HCT116 (cell line): ENCODE data around the gene LIG1. TPM values are rescaled to one million over a fixed set of nuclear protein-coding genes. Genes with fewer than 3 reads are reported as not detected.

ENCODE experiments used
- ATAC-seq: fragments of 200-7000 bp; cut with Tn5 transposase; 2 replicates; pipeline ENCODE4 v1.9.1; 2020; ENCODE audit warnings: mild to moderate bottlenecking, moderate library complexity
- BruUV-seq: library from RNA; stranded (reverse); fragments of 400-500 nt; replicated peaks from 2 replicates; lab custom pipeline; 2021; lab: Mats Ljungman, UMichigan
- CTCF ChIA-PET: fragments of 300-600 bp; sonication (Branson Sonifier 250); formaldehyde crosslinking; loops from one replicate; lab custom pipeline; 2021; ENCODE audit warnings: antibody characterized with exemption; lab: Charles Lee
- POLR2A ChIA-PET: fragments of 300-600, 350-600 bp; sonication (Branson Sonifier 250); formaldehyde crosslinking; loops from one replicate; lab custom pipeline; 2021; ENCODE audit warnings: antibody characterized with exemption; lab: Charles Lee
- RAD21 ChIA-PET, 2 experiments: fragments of 300-600 bp; sonication (Branson Sonifier 250); formaldehyde crosslinking; loops; one replicate each; lab custom pipeline; 2023; ENCODE audit warnings: low total read pairs in 2 of 2; ENCODE audit not compliant: uncharacterized antibody in 2 of 2, unreplicated experiment in 2 of 2, low non-redundant PET in 1 of 2; lab: Charles Lee
- DNase-seq: peaks from one replicate; pipeline ENCODE4 v3.0.0-alpha.2; 2010; ENCODE audit warnings: low read depth, low spot score
- H2AFZ ChIP-seq: fragments of 200-600 bp; shearing (Covaris generic), sonication (generic); 2 replicates; pipeline ENCODE4 v1.6.1; 2017; ENCODE audit warnings: low read depth, mixed run types, mixed read lengths, antibody characterized with exemption, low read length; ENCODE audit not compliant: poor library complexity, severe bottlenecking
- H3K27ac ChIP-seq: 2 replicates; pipeline ENCODE4 v1.5.1; 2012; ENCODE audit warnings: low read depth, low read length
- H3K27me3 ChIP-seq: fragments of 200-600 bp; sonication (generic); 2 replicates; pipeline ENCODE4 v1.6.1; 2016; ENCODE audit warnings: mixed run types, low read length, mixed read lengths; ENCODE audit not compliant: insufficient read depth
- H3K36me3 ChIP-seq, 2 experiments: fragments of 200-500 bp in 1 of 2; fragments of 200-600 bp in 1 of 2; sonication (Bioruptor generic) in 1 of 2; sonication (generic) in 1 of 2; 2 replicates each; pipeline versions ENCODE4 v1.5.1 to v1.6.1; 2014 to 2016; ENCODE audit warnings: low read length in 2 of 2, inconsistent platforms in 1 of 2, mixed read lengths in 1 of 2, mixed run types in 1 of 2; ENCODE audit not compliant: insufficient read depth in 2 of 2, control insufficient read depth in 1 of 2
- H3K4me1 ChIP-seq, 2 experiments: fragments of 200-600 bp in 1 of 2; sonication (generic) in 1 of 2; 2 replicates each; pipeline versions ENCODE4 v1.5.1 to v1.6.1; 2012 to 2017; ENCODE audit warnings: low read length in 2 of 2, inconsistent platforms in 1 of 2, mild to moderate bottlenecking in 1 of 2, mixed read lengths in 1 of 2, mixed run types in 1 of 2, moderate library complexity in 1 of 2; ENCODE audit not compliant: insufficient read depth in 2 of 2, control insufficient read depth in 1 of 2
- H3K4me2 ChIP-seq: fragments of 200-600 bp; sonication (generic); 2 replicates; pipeline ENCODE4 v1.6.1; 2017; ENCODE audit warnings: mixed run types, low read length, mixed read lengths
- H3K4me3 ChIP-seq, 2 experiments: fragments of 200-600 bp in 1 of 2; sonication (generic) in 1 of 2; replicated peaks in 1 of 2; 2 replicates each; pipeline ENCODE4 v1.5.1; 2011 to 2016; ENCODE audit warnings: low read length in 2 of 2, control low read depth in 1 of 2, low read depth in 1 of 2, mild to moderate bottlenecking in 1 of 2, mixed read lengths in 1 of 2, mixed run types in 1 of 2
- H3K79me2 ChIP-seq: fragments of 200-600 bp; sonication (generic); 2 replicates; pipeline ENCODE4 v1.6.1; 2017; ENCODE audit warnings: mild to moderate bottlenecking, mixed run types, low read length, moderate library complexity, mixed read lengths; ENCODE audit not compliant: insufficient read depth
- H3K9ac ChIP-seq: fragments of 200-600 bp; sonication (generic); 2 replicates; pipeline ENCODE4 v1.6.1; 2016; ENCODE audit warnings: low read length, mixed read lengths
- H3K9me2 ChIP-seq: fragments of 200-600 bp; sonication (generic), shearing (Covaris generic); 2 replicates; pipeline ENCODE4 v1.6.1; 2017; ENCODE audit warnings: mixed run types, mild to moderate bottlenecking, moderate library complexity; ENCODE audit not compliant: insufficient read depth
- H3K9me3 ChIP-seq, 2 experiments: fragments of 200-500 bp in 1 of 2; fragments of 200-600 bp in 1 of 2; sonication (Bioruptor generic) in 1 of 2; sonication (generic) in 1 of 2; 2 replicates each; pipeline ENCODE4 v1.6.1; 2014 to 2017; ENCODE audit warnings: low read length in 2 of 2, mixed read lengths in 2 of 2, inconsistent platforms in 1 of 2, low read depth in 1 of 2, mild to moderate bottlenecking in 1 of 2, mixed run types in 1 of 2, moderate library complexity in 1 of 2; ENCODE audit not compliant: control insufficient read depth in 1 of 2, insufficient read depth in 1 of 2
- H4K20me1 ChIP-seq: fragments of 200-600 bp; sonication (generic), shearing (Covaris generic); 2 replicates; pipeline ENCODE4 v1.6.1; 2017; ENCODE audit warnings: mixed run types, mild to moderate bottlenecking, moderate library complexity; ENCODE audit not compliant: insufficient read depth
- CTCF ChIP-seq, 3 experiments: fragments of 200-600 bp in 1 of 3; sonication (generic) in 1 of 3; IDR thresholded peaks in 2 of 3; conservative IDR thresholded peaks in 1 of 3; 2 replicates each; pipeline ENCODE4 v1.5.1; 2012 to 2017; ENCODE audit warnings: low read depth in 2 of 3, low read length in 2 of 3, antibody characterized with exemption in 1 of 3, borderline replicate concordance in 1 of 3, control low read depth in 1 of 3, mild to moderate bottlenecking in 1 of 3, mixed read lengths in 1 of 3, mixed run types in 1 of 3, moderate library complexity in 1 of 3; ENCODE audit not compliant: insufficient read depth in 1 of 3
- RAD21 ChIP-seq: IDR thresholded peaks from 2 replicates; pipeline ENCODE4 v1.6.1; 2012; ENCODE audit warnings: low read depth, mild to moderate bottlenecking
- intact Hi-C: fragments of 100-400 bp; cut with micrococcal nuclease; formaldehyde crosslinking; loops from 2 replicates; pipeline ENCODE4 v1.10.0; 2022
- total RNA-seq: library from RNA; stranded (reverse); gene quantifications from one replicate; pipeline ENCODE4 v1.2.1, GENCODE V29; 2021; ENCODE audit not compliant: unreplicated experiment
- TF ChIP-seq, protein P1 (sequence below): IDR thresholded peaks from 2 replicates; pipeline ENCODE4 v1.6.1; 2012; ENCODE audit warnings: low read depth

LIG1 gene
- total RNA-seq, 1 experiment from 2014 or later = 122 TPM

DNA sequence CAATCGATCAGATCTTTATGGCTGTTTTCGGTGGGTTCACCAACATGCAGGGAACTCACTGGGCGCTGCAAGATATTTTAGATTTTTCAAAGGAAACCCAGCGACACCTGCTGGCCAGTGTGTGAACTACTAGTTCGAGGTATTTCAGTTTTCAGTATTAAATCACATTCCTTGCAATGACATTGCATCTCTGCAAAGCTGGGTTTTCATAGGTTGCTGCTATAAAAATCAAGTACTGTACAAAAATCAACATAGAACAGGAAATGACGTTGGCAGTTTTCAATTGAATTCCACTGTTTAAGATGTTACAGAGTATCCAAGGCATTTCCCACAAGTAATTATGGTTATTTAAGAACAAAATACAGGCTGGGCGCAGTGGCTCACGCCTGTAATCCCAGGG is 17.6 kb downstream of the LIG1 start:
- H3K27me3 ChIP-seq = no peaks in the 10 kb centered on the region
- ATAC-seq (peak; percentile 50), DNase-seq (peak; percentile 18)
- no peaks in the 10 kb centered on the region for H3K9me3 ChIP-seq
- no peaks in the 10 kb centered on the region for H4K20me1 ChIP-seq
- no peak overlapping the region for H2AFZ ChIP-seq
- CTCF ChIA-PET = interaction anchor here (0.7 to 1.8 kb wide), 8 partner anchors 13 to 189 kb away, joined by 3 to 8 read pairs (median 4); no protein-coding TSS in a partner anchor
- no peak overlapping the region for H3K27ac ChIP-seq
- no peaks in the 10 kb centered on the region for H3K9me2 ChIP-seq
- H3K36me3 ChIP-seq = peaks cover 15 to 19% of the 10 kb centered on the region in 2 experiments; a peak in 2 of 4 replicates
- RAD21 ChIA-PET = interaction anchor here in 1 of 2 experiments (0.8 kb wide), 1 partner anchor 45 kb away, joined by 5 read pairs; no protein-coding TSS in a partner anchor
- no peak overlapping the region for H3K4me3 ChIP-seq
- no peaks in the 10 kb centered on the region for H3K79me2 ChIP-seq
- H3K4me2 ChIP-seq = no peak overlapping the region
- intact Hi-C loops = loop anchor here (1.0 kb wide), 2 partner anchors 45 to 189 kb away; no protein-coding TSS in a partner anchor
- BruUV-seq = TSS peak; percentile 30
- no peak overlapping the region for H3K9ac ChIP-seq
- H3K4me1 ChIP-seq = no peaks in the 10 kb centered on the region
- POLR2A ChIA-PET = no interaction called here
- TF ChIP-seq RAD21 (peak; percentile 79), CTCF (IDR thresholded peaks at IDR 0.05 in 2 of 3, conservative IDR thresholded peaks at IDR 0.05 in 1 of 3; ENCODE audit: borderline replicate concordance in 1 of 3, insufficient read depth in 1 of 3, low read depth in 2 of 3, low read length in 2 of 3) (peak; percentile 69 to 88 (median 79))
- TF ChIP-seq, protein P1, sequence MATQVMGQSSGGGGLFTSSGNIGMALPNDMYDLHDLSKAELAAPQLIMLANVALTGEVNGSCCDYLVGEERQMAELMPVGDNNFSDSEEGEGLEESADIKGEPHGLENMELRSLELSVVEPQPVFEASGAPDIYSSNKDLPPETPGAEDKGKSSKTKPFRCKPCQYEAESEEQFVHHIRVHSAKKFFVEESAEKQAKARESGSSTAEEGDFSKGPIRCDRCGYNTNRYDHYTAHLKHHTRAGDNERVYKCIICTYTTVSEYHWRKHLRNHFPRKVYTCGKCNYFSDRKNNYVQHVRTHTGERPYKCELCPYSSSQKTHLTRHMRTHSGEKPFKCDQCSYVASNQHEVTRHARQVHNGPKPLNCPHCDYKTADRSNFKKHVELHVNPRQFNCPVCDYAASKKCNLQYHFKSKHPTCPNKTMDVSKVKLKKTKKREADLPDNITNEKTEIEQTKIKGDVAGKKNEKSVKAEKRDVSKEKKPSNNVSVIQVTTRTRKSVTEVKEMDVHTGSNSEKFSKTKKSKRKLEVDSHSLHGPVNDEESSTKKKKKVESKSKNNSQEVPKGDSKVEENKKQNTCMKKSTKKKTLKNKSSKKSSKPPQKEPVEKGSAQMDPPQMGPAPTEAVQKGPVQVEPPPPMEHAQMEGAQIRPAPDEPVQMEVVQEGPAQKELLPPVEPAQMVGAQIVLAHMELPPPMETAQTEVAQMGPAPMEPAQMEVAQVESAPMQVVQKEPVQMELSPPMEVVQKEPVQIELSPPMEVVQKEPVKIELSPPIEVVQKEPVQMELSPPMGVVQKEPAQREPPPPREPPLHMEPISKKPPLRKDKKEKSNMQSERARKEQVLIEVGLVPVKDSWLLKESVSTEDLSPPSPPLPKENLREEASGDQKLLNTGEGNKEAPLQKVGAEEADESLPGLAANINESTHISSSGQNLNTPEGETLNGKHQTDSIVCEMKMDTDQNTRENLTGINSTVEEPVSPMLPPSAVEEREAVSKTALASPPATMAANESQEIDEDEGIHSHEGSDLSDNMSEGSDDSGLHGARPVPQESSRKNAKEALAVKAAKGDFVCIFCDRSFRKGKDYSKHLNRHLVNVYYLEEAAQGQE = no peak
- TF ChIP-seq, all 23 proteins: peak for 2
